Astrocyte (in vitro differentiated cells and primary cell): Measurements from ENCODE around the gene ROR2. TPM values are rescaled to one million over a fixed set of nuclear protein-coding genes. Genes with fewer than 3 reads are reported as not detected.

Source experiments
- microRNA-seq: library from miRNA; unstranded; fragments of <30 nt; microRNA quantifications from one replicate; pipeline ENCODE4 v1.2.0, GENCODE V29; 2020
- total RNA-seq: library from RNA; stranded (reverse); gene quantifications from 2 replicates; pipeline ENCODE4 v1.2.1, GENCODE V29; 2021

ROR2 gene
- total RNA-seq, 1 donor from 2014 or later, result 4.9 TPM

Small RNAs within 50 kb of the gene (microRNA-seq; reads per million reads assigned to microRNA genes)
- gene MIR3910-1 (not detected), gene MIR3910-2 (not detected)

Other genes with a start within 250 kb of the ROR2 start
- gene SPTLC1, start 165.2 kb upstream of the ROR2 start, total RNA-seq, result 75.9 and 82.0 TPM in 2 replicates